Panc1 (cell line): ENCODE data around the gene RAPGEF5. TPM values are rescaled to one million over a fixed set of nuclear protein-coding genes. Genes with fewer than 3 reads are reported as not detected.

Source experiments
- ATAC-seq: fragments of 200-7000 bp; cut with Tn5 transposase; 2 replicates; pipeline ENCODE4 v1.9.1; 2020; ENCODE audit warnings: mild to moderate bottlenecking, moderate library complexity
- BruUV-seq: library from RNA; stranded (reverse); fragments of 400-500 nt; replicated peaks from 2 replicates; lab custom pipeline; 2021; lab: Mats Ljungman, UMichigan
- CTCF ChIA-PET: fragments of 300-600 bp; sonication (Branson Sonifier 250); formaldehyde crosslinking; loops from one replicate; lab custom pipeline; 2022; ENCODE audit warnings: antibody characterized with exemption; lab: Charles Lee
- POLR2A ChIA-PET: fragments of 300-600 bp; sonication (Branson Sonifier 250); formaldehyde crosslinking; loops from one replicate; lab custom pipeline; 2022; ENCODE audit warnings: antibody characterized with exemption; lab: Charles Lee
- DNase-seq: peaks from one replicate; pipeline ENCODE4 v3.0.0-alpha.2; 2010; ENCODE audit warnings: low read depth, low spot score
- H3K27ac ChIP-seq: 2 replicates; pipeline ENCODE4 v1.5.1; 2011; ENCODE audit warnings: mild to moderate bottlenecking, low read length, inconsistent platforms
- H3K27me3 ChIP-seq: fragments of 200-500 bp; sonication (Bioruptor generic); 2 replicates; pipeline ENCODE4 v1.6.0; 2014; ENCODE audit warnings: low read length, inconsistent platforms; ENCODE audit not compliant: control insufficient read depth, insufficient read depth
- H3K36me3 ChIP-seq: fragments of 200-500 bp; sonication (Bioruptor generic); 2 replicates; pipeline ENCODE4 v1.5.1; 2014; ENCODE audit warnings: inconsistent platforms, mild to moderate bottlenecking, low read length, moderate library complexity; ENCODE audit not compliant: control insufficient read depth, insufficient read depth
- H3K4me1 ChIP-seq: 2 replicates; pipeline ENCODE4 v1.5.1; 2011; ENCODE audit warnings: inconsistent platforms, mild to moderate bottlenecking, low read length, moderate library complexity; ENCODE audit not compliant: control insufficient read depth, insufficient read depth
- H3K4me3 ChIP-seq, 2 experiments: 2 replicates each; pipeline ENCODE4 v1.5.1; 2011 to 2012; ENCODE audit warnings: low read depth in 2 of 2, low read length in 2 of 2, mild to moderate bottlenecking in 2 of 2, inconsistent platforms in 1 of 2, moderate library complexity in 1 of 2
- H3K9me3 ChIP-seq: fragments of 200-500 bp; sonication (Bioruptor generic); 2 replicates; pipeline ENCODE4 v1.5.1; 2014; ENCODE audit warnings: low read depth, mild to moderate bottlenecking, inconsistent platforms, low read length, moderate library complexity; ENCODE audit not compliant: control insufficient read depth, insufficient read depth
- CTCF ChIP-seq: fragments of 450-650 bp; IDR thresholded peaks from 2 replicates; pipeline ENCODE4 v1.5.1; 2017; ENCODE audit warnings: mild to moderate bottlenecking
- POLR2AphosphoS5 ChIP-seq: IDR thresholded peaks from 2 replicates; pipeline ENCODE4 v1.6.1; 2012; ENCODE audit warnings: mild to moderate bottlenecking, low read depth, low read length, moderate library complexity
- REST ChIP-seq, 2 experiments: IDR thresholded peaks; 2 replicates each; pipeline ENCODE4 v1.6.1; 2011 to 2012; ENCODE audit warnings: low read depth in 2 of 2, control low read depth in 1 of 2, low read length in 1 of 2, mild to moderate bottlenecking in 1 of 2, moderate library complexity in 1 of 2; ENCODE audit not compliant: insufficient read depth in 1 of 2
- SIN3A ChIP-seq: IDR thresholded peaks from 2 replicates; pipeline ENCODE4 v1.6.1; 2012; ENCODE audit warnings: low read depth, mild to moderate bottlenecking, low read length, moderate library complexity, borderline replicate concordance; ENCODE audit not compliant: insufficient read depth
- TCF7L2 ChIP-seq: IDR thresholded peaks from 2 replicates; pipeline ENCODE4 v1.6.1; 2011; ENCODE audit warnings: mild to moderate bottlenecking, low read depth, low read length, inconsistent platforms
- in situ Hi-C: cut with HindIII; loops from 2 replicates; pipeline ENCODE4 v1.10.0; 2016; ENCODE audit warnings: low sequenced_read_pairs, low pct_unique_long_range_greater_than_20kb
- intact Hi-C: fragments of 100-400 bp; cut with micrococcal nuclease; formaldehyde crosslinking; loops from one replicate; pipeline ENCODE4 v1.10.0; 2022; ENCODE audit not compliant: unreplicated experiment
- total RNA-seq: library from RNA; stranded (reverse); gene quantifications from one replicate; pipeline ENCODE4 v1.2.1, GENCODE V29; 2021; ENCODE audit not compliant: unreplicated experiment

The RAPGEF5 gene
- total RNA-seq, 1 experiment from 2014 or later: 1.4 TPM

- DNase-seq: no peak
- no TSS peak for BruUV-seq
- Histone ChIP-seq H3K4me1 (no peaks in the 10 kb centered on the region), H3K36me3 (no peaks in the 10 kb centered on the region), H3K27me3 (no peaks in the 10 kb centered on the region), H3K4me3 (no peak overlapping the region), H3K9me3 (no peaks in the 10 kb centered on the region), H3K27ac (no peak overlapping the region)
- CTCF ChIA-PET: interaction anchor here (0.5 kb wide), 1 partner anchor 44 kb away, joined by 3 read pairs; no protein-coding TSS in a partner anchor
- in situ Hi-C loops (no loop called here), intact Hi-C loops (no loop called here)
- TF ChIP-seq CTCF: no peak
- TF ChIP-seq TCF7L2: no peak
- TF ChIP-seq POLR2AphosphoS5: no peak
- TF ChIP-seq SIN3A: no peak
- no peak for TF ChIP-seq REST (IDR thresholded peaks at IDR 0.05; ENCODE audit: insufficient read depth in 1 of 2, low read depth in 2 of 2, low read length in 1 of 2)
- ATAC-seq: no peak
- POLR2A ChIA-PET: no interaction called here
Observed at GRCh38 chr7:22153432-22154142, 203.4 kb downstream of the RAPGEF5 start.

GRCh38 chr7:22152690-22153089 lies 204.3 kb downstream of the RAPGEF5 start:
- intact Hi-C loops: no loop called here
- Histone ChIP-seq H3K4me1 (no peaks in the 10 kb centered on the region), H3K9me3 (no peaks in the 10 kb centered on the region), H3K27me3 (no peaks in the 10 kb centered on the region), H3K4me3 (no peak overlapping the region), H3K27ac (no peak overlapping the region), H3K36me3 (no peaks in the 10 kb centered on the region)
- no peak for DNase-seq
- ChIA-PET CTCF (no interaction called here), POLR2A (no interaction called here)
- ATAC-seq: no peak
- in situ Hi-C loops: no loop called here
- BruUV-seq: no TSS peak
- no peak for TF ChIP-seq POLR2AphosphoS5
- TF ChIP-seq CTCF: no peak
- TF ChIP-seq SIN3A: no peak
- no peak for TF ChIP-seq TCF7L2
- no peak for TF ChIP-seq REST (IDR thresholded peaks at IDR 0.05; ENCODE audit: insufficient read depth in 1 of 2, low read depth in 2 of 2, low read length in 1 of 2)
